Measurements from ENCODE around the gene IGSF10.

Gene IGSF10

DNA sequence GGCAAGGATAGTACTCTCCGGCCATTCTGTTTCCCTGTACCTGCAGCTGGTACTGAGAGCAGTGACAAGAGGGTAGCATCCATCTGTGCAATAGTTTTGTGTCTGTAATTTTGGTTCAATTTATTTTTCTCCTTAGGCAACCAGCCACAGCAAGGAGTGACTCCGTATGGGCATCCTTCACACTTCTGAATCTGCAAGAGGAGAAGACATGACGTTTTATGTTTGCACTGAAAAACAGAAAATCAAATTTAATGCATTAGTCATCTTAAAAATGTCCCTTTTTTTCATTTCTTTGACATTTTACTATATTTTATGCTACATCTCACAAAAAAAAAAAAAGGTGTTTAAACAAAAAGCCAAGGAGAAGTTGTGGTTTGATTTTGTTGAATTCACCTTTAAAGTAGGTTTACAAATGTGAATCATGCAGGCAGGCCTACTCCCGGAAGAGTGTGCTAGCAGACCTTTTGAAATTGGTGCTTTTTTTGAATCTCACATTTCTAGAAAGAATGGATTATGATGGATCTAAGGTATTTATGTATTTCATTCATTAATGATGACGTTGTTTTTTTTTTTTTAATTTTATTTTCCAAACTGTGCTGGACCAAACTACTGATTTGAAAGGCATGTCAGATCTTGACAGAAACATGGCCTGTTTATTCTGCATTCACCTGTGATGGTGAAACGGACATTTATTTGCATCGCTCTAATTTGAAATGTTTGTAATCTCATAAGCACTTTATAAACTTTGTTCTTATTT, 28.1 kb downstream of the IGSF10 start:
- Mint-ChIP-seq H3K27me3 (ENCODE audit: low read depth, poor library complexity) (no peaks in the 10 kb centered on the region), H3K4me3 (no peak overlapping the region), H3K9me3 (peaks cover 16% of the 10 kb centered on the region), H3K27ac (no peak overlapping the region), H3K36me3 (ENCODE audit: low read depth) (peaks cover 40% of the 10 kb centered on the region), H3K4me1 (peaks cover 6% of the 10 kb centered on the region)
- TF ChIP-seq, protein P1, sequence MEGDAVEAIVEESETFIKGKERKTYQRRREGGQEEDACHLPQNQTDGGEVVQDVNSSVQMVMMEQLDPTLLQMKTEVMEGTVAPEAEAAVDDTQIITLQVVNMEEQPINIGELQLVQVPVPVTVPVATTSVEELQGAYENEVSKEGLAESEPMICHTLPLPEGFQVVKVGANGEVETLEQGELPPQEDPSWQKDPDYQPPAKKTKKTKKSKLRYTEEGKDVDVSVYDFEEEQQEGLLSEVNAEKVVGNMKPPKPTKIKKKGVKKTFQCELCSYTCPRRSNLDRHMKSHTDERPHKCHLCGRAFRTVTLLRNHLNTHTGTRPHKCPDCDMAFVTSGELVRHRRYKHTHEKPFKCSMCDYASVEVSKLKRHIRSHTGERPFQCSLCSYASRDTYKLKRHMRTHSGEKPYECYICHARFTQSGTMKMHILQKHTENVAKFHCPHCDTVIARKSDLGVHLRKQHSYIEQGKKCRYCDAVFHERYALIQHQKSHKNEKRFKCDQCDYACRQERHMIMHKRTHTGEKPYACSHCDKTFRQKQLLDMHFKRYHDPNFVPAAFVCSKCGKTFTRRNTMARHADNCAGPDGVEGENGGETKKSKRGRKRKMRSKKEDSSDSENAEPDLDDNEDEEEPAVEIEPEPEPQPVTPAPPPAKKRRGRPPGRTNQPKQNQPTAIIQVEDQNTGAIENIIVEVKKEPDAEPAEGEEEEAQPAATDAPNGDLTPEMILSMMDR (IDR thresholded peaks at IDR 0.05): no peak
- no peak for DNase-seq

GRCh38 chr3:151431940-151432339, 28.9 kb downstream of the IGSF10 start:
- TF ChIP-seq, protein P1 (IDR thresholded peaks at IDR 0.05): no peak
- no peak for DNase-seq
- peaks cover 16% of the 10 kb centered on the region for H3K9me3 Mint-ChIP-seq

DNA sequence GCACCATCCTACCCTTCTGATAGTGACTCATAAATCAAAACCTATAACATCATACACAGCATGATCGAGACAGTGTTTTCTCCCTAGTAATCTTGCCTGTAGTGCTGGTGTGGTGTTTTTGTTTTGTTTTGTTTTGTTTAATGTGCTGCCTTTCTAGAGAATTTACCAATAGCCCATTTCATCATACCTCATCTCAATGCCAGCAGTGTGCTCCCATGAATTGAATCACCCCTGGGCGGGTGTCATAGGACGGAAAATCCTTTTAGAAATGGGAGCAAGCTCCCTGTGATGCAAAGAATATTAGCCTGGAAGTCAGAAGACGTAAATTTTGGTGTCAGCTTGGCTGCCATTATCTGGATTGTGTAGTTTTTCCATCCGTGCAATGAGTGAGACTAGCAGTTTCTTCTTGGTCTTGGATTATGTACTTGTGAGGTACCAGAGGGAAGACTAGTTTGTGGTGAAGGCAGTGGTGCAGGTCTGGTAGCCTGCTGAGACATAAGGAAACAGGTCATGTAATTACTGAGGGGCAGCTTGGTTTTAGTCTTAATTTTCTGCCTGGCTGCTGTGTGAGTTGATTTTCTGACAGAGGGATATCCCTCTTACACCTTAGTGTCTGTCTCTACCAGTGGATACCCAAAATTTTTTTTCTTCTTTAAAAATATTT, 29.9 kb downstream of the IGSF10 start:
- H3K27ac Mint-ChIP-seq: no peak overlapping the region
- H3K27me3 Mint-ChIP-seq (ENCODE audit: low read depth, poor library complexity): no peaks in the 10 kb centered on the region
- no peak for DNase-seq
- peaks cover 6% of the 10 kb centered on the region for H3K4me1 Mint-ChIP-seq
- TF ChIP-seq, protein P1 (IDR thresholded peaks at IDR 0.05): no peak
- peaks cover 16% of the 10 kb centered on the region for H3K9me3 Mint-ChIP-seq
- peak overlapping the region; percentile 28 for H3K4me3 Mint-ChIP-seq
- H3K36me3 Mint-ChIP-seq (ENCODE audit: low read depth): peaks cover 40% of the 10 kb centered on the region

More at GRCh38 chr3:151431940-151432339, 28.9 kb downstream of the IGSF10 start:
- Mint-ChIP-seq H3K27ac (no peak overlapping the region), H3K4me3 (no peak overlapping the region), H3K36me3 (ENCODE audit: low read depth) (peaks cover 40% of the 10 kb centered on the region), H3K4me1 (peaks cover 6% of the 10 kb centered on the region), H3K27me3 (ENCODE audit: low read depth, poor library complexity) (no peaks in the 10 kb centered on the region)

- H3K4me1 Mint-ChIP-seq: peaks cover 6% of the 10 kb centered on the region
- no peak for DNase-seq
- no peaks in the 10 kb centered on the region for H3K27me3 Mint-ChIP-seq (ENCODE audit: low read depth, poor library complexity)
- no peak overlapping the region for H3K4me3 Mint-ChIP-seq
- H3K9me3 Mint-ChIP-seq: peaks cover 16% of the 10 kb centered on the region
- H3K27ac Mint-ChIP-seq: no peak overlapping the region
- TF ChIP-seq, protein P1 (IDR thresholded peaks at IDR 0.05): no peak
- H3K36me3 Mint-ChIP-seq (ENCODE audit: low read depth): peaks cover 50% of the 10 kb centered on the region
These were observed 32.5 kb downstream of the IGSF10 start for GRCh38 chr3:151428386-151428785.

GRCh38 chr3:151426341-151426657, 34.6 kb downstream of the IGSF10 start:
- H3K9me3 Mint-ChIP-seq: peaks cover 16% of the 10 kb centered on the region
- H3K27me3 Mint-ChIP-seq (ENCODE audit: low read depth, poor library complexity): no peaks in the 10 kb centered on the region
- TF ChIP-seq, protein P1 (IDR thresholded peaks at IDR 0.05): no peak
- no peak overlapping the region for H3K27ac Mint-ChIP-seq
- peaks cover 6% of the 10 kb centered on the region for H3K4me1 Mint-ChIP-seq
- no peak for DNase-seq
- H3K36me3 Mint-ChIP-seq (ENCODE audit: low read depth): peaks cover 43% of the 10 kb centered on the region
- H3K4me3 Mint-ChIP-seq: no peak overlapping the region
